NCI-H187 treated with DMSO at 0.1 percent for 48 hours (cell line): ENCODE measurements around the gene PXDN.

Source experiments
- DNase-seq: peaks from one replicate; lab custom pipeline; 2025; lab: John Stamatoyannopoulos, UW

PXDN gene

GRCh38 chr2:1610096-1610485 is 134.2 kb downstream of the PXDN start:
- no peak for DNase-seq

GRCh38 chr2:1609485-1610095 is 134.7 kb downstream of the PXDN start:
- no peak for DNase-seq

GRCh38 chr2:1609040-1609439 is 135.3 kb downstream of the PXDN start:
- DNase-seq: no peak

GRCh38 chr2:1607971-1608688 is 136.2 kb downstream of the PXDN start:
- no peak for DNase-seq

DNA sequence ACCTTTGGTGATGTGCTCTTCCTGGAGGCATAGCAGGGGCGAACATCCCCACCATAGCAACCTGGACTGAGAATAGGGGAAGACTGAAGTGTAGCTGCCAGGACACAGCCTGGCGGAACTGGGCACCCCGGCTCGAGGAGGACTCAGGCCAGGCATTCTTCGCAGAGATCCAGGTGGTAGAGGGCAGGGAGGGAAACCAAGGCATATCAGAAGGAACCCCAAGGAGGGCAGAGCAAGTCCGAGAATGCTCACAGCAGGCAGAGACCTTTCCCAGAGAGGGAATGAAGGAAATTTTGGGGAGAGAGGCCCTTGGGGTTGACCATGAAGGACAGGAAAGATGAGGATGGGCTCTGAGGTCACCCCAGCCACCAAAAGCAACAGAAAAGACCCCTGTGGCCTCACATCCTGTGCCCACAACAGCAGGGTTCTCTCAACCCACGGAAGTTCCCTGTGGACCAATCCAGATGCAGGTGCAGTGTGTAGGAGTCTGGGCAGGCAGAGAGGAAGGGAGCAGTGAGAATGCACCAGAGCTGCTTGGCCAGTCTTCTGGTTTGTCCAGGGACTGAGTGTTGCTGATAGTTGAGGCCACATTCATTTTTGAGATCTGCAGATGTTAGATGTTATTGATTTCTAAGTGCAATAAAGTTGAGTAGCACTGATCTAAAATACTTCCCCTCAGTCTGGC is 136.9 kb downstream of the PXDN start:
- DNase-seq: no peak

GRCh38 chr2:1606421-1607235 is 137.7 kb downstream of the PXDN start:
- no peak for DNase-seq

DNA sequence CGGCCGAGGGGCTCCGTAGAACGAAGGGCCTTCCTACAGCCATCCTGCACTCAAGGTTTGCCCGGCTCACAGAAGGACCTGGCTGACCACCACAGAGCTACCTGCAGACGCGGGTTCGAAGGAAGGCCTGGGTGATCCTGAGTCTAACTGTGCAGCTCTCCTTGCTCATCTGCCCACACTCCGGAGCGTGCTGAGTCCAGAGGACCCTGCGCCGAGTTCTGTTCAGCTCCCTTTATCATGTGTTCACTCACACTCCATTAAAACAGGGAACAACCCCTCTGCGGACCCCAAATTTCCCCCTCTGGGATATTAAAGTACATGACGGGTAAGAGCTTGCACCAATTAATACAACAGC is 138.3 kb downstream of the PXDN start:
- DNase-seq: no peak

DNA sequence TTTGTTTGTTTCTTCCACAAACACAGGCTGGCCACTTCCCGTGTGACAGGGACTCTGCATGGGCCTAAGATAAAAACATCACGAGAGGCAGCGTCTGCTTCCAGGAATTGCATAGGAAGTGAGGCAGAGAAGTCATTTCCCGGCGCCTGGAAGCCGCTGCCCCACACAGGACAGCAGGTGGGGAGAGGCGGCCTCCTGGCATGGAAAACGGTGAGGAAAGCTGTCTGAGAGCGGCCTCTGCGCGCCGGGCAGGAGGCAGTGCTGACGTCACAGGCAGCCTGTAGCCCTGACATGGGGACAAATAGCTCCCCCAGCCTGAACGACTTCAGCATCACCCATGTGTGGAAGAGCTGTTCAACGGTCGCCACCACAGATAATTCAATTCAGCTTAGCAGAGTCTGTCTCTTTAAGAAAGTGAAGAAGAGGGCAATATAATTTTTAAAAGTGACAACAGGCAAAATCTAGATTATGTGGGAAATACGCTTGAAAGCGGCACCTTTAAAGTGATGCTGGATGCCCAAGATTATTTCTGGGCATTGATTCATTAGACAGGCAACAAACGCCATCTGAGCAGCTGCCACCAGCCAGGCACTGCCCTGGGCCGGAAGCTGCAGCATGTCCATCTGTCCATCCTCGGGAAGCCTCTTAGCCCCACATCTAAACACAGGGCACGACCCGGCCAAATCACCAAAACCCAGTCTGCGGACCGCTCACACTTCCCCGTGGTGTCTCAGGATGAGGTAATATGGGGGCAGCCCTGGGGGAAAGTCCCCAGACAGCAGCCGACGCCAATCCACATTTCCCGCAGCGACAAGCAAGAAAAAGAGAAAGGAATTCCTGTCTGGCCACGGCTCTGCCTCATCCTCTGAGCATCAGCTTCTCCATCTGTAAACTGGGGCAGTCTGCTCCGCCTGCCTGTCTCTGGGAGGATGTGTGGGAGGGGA is 138.9 kb downstream of the PXDN start:
- no peak for DNase-seq

GRCh38 chr2:1603521-1603920 is 140.8 kb downstream of the PXDN start:
- DNase-seq: no peak

- no peak for DNase-seq
Measured at GRCh38 chr2:1603059-1603458, 141.3 kb downstream of the PXDN start.

GRCh38 chr2:1602278-1603010 is 141.9 kb downstream of the PXDN start:
- DNase-seq: no peak

GRCh38 chr2:1601471-1602277 is 142.6 kb downstream of the PXDN start:
- DNase-seq: no peak

- no peak for DNase-seq
Measured at GRCh38 chr2:1601067-1601412, 143.3 kb downstream of the PXDN start.

DNA sequence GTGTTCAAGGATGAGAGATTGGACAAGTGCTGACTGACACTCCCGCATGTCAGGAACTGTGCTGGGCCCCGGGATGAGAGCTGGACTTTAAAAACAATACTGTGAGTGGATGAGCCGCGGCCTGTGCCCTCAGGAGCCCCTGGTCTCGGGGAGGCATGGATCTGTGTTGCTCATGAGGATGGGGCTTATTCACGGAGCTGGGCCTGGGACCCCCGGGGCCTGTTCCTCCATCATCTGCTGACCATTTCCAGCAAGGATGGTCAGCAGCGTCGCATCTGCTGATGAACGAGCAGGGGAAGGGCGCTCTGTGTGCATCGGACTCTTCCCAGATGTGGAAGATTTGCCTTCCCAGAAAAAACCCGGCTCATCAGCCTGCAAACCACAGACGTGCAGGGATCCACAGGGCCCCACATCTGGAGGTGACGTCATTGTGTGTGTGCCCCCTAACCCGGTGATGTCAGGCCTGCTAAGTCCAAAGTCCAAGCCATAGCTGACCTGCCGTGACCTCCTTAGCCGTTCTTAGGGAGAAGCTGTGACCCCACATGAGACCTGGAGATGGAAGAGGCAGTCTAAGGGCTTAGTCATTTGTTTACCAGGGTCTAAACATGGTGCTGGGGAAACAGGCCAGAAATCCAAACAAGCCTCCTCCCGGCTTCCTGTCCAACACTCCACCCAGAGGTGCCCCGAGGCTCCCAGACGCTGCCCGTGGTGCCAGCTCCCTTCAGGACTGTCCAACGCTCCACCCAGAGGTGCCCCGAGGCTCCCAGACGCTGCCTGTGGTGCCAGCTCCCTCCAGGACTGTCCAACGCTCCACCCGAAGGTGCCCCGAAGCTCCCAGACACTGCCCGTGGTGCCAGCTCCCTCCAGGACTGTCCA is 143.9 kb downstream of the PXDN start:
- no peak for DNase-seq

DNA sequence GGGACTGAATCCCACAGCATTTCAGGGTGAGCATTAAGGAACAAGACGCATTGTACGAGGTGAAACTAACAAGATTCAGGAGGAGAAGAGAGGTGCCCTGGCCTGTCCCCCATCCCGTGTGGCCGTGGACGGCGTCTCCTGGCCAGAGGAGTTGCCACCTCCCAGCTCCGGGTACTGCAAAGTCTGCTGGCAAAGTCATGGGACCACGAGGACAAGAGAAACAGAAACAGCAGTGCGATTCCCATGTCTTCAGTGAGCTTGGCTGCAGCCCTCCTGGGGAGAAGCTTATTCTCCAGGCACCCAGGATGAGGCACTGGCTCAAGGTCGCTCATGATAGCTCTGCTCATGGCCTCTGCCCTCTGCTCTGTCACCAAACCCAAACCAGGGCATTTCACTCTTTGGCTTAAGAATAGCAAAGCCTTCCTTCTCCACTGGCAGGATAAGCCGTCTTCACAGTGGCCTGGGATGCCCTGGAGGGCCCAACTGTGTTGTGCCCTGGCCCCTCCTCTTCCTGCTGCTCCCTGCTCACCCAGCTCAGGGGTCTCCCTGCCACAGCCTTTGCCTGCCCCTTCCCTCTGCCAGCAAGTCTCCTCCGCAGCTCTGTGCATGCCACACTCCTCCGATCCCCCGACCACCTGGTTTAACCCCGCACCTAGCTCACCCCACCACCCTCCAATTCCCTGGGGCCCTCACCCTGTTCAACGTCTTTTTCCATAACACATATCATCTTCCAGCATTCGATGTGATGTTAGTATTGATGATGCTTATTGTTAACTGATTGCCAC is 144.8 kb downstream of the PXDN start:
- no peak for DNase-seq

GRCh38 chr2:1598800-1599199 is 145.5 kb downstream of the PXDN start:
- no peak for DNase-seq

DNA sequence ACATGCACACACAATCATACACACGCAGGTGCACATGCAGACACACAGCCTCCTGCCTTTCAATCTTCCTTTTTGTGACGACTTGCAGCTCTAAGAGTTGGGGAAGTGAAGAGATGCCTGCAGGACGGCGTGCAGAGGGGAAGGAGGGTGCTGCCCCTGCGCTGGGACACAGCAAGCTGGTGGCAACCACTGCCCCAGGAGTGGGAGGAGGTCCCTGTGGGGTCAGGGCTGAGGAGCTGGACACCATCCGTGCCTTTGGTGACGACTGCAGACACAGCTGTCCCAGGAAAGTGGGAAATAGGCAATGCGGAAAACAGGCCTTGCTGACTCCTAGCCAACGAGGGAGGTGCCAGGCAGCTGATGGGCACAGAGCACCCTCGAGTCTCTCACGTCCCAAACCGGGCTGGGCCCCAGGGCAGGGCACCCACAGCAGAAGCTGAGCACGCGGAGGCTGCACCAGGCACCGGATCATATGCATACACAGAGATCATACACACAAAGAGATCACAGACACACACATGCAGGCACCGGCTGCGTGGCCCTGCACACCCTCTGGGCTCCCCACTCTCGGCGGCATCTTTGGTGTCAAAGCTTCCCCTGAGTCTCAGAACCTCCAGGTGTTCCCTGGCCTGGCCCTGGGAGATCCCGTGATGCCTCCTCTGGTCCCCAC is 146.1 kb downstream of the PXDN start:
- no peak for DNase-seq

DNA sequence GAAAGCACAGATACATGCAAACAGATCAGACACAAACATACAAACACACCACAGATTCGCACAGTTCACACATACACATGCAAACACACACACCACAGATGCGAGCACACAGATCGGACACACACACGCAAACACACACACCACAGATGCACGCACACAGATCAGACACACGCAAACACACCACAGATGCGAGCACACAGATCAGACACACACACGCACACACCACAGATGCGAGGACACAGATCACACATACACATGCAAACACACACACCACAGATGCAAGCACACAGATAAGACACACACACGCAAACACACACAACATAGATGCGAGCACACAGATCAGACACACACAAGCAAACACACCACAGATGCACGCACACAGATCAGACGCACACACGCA is 149.0 kb downstream of the PXDN start:
- no peak for DNase-seq
